Omental fat pad (tissue), 4 donors: ENCODE measurements around the gene CNTNAP4. TPM values are rescaled to one million over a fixed set of nuclear protein-coding genes. Genes with fewer than 3 reads are reported as not detected.

Experiments
- ATAC-seq: fragments of 150-250 bp; one replicate; pipeline ENCODE4 v1.9.1; 2016; ENCODE audit warnings: mild to moderate bottlenecking, moderate library complexity; ENCODE audit not compliant: low FRiP score
- DNase-seq: peaks from one replicate; pipeline ENCODE4 v3.0.0-alpha.2; 2019; ENCODE audit warnings: low spot score
- total RNA-seq, 4 donors: library from RNA; depleted of rRNA; stranded (reverse); fragments of >200 nt; gene quantifications; one replicate each; pipeline ENCODE4 v1.1.0, GENCODE V29; 2016
- TF ChIP-seq, protein P1 (sequence below), 3 donors: fragments of 450-650 bp; IDR thresholded peaks; one replicate each; pipeline ENCODE4 v1.5.1; 2016 to 2017; ENCODE audit warnings: antibody characterized with exemption in 3 of 3, mild to moderate bottlenecking in 3 of 3, moderate library complexity in 2 of 3

CNTNAP4 gene
- total RNA-seq: not detected

DNA sequence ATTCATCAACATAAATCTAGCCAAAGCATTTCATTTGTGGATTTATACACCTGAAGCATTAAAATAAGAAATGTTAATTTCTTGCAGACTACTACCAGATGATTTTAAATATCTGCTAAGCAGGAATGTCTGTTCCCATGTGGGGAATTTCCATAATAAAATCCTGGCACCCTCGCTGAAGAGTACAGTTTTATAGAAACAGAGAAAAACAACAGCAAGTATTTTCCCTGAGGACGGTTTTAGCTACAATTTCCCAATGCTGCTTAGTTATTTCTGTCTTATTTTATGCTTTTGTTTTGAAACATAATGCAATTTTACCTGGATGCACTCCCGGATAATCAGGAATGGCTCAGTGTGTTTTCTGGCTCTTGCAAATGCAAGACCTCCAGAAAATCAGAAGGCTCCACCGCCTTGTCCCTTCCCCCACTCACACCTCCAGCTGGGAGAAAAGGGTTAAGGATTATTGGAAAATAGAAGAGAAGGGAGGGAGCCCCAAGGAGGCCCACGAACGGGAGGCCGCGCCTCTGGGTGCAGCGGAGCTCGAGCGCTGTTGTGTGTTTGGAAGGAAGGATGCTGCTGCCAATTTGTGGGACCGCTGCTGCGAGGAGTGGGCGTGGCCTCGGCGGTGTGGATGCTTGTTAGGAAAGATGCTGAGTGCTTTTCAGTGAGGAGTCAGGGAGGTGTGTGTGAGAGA is at the start of gene CNTNAP4:
CNTNAP4 (plus strand) TSS at position 657 of the 694 bp plus-strand sequence. CDS start 262 bp downstream, outside the sequence.
- TF ChIP-seq, protein P1, sequence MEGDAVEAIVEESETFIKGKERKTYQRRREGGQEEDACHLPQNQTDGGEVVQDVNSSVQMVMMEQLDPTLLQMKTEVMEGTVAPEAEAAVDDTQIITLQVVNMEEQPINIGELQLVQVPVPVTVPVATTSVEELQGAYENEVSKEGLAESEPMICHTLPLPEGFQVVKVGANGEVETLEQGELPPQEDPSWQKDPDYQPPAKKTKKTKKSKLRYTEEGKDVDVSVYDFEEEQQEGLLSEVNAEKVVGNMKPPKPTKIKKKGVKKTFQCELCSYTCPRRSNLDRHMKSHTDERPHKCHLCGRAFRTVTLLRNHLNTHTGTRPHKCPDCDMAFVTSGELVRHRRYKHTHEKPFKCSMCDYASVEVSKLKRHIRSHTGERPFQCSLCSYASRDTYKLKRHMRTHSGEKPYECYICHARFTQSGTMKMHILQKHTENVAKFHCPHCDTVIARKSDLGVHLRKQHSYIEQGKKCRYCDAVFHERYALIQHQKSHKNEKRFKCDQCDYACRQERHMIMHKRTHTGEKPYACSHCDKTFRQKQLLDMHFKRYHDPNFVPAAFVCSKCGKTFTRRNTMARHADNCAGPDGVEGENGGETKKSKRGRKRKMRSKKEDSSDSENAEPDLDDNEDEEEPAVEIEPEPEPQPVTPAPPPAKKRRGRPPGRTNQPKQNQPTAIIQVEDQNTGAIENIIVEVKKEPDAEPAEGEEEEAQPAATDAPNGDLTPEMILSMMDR (IDR thresholded peaks at IDR 0.05): no peak
- ATAC-seq: no peak
- DNase-seq: no peak

DNA sequence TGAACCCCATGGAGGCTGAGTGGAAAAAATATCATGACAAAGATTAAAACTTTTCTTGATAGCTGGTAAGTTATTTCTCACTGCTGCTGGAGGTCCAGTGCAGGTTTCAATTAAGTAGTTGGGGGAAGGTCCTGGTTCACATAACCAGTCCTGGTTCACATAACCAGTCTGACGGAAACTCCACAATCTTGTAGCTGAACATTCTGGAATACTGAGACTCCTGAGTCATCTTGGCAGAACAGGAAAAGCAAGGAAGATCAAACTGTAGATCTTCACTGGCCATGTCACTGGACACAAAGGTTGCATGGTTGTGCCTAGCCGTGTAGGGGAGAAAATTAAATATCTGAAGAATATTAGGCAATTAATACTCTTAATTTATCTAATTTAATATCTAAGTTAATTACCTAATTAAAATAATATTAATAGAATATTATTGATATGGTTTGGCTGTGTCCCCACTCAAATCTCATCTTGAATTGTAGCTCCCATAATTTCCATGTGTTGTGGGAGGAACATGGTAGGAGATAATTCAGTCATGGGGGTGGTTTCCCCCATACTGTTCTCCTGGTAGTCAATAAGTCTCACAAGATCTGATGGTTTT is 48.6 kb upstream of the CNTNAP4 start:
- DNase-seq (no peak), ATAC-seq (no peak)
- TF ChIP-seq, protein P1 (IDR thresholded peaks at IDR 0.05): no peak

DNA sequence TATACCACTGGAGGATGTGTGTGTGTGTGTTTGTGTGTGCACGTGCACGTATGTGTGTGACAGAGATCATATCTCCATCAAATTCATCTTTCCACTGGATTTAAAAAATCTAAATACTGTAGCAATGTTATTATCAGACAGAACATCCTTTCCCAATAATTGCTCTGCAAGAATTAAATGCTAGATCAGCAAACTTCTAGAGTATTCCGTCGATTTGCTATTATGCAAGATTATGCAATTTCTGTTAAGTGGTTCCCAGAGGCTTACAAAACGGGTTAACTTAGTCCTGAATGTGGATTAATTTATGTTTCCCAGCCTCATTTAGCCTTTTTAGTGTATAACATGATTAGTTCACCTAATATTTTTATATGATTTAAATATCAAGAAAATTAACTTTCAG is 44.5 kb upstream of the CNTNAP4 start:
- TF ChIP-seq, protein P1 (IDR thresholded peaks at IDR 0.05): no peak
- ATAC-seq: no peak
- no peak for DNase-seq

GRCh38 chr16:76235025-76235424 is 42.2 kb upstream of the CNTNAP4 start:
- TF ChIP-seq, protein P1 (IDR thresholded peaks at IDR 0.05): no peak
- no peak for ATAC-seq
- no peak for DNase-seq

DNA sequence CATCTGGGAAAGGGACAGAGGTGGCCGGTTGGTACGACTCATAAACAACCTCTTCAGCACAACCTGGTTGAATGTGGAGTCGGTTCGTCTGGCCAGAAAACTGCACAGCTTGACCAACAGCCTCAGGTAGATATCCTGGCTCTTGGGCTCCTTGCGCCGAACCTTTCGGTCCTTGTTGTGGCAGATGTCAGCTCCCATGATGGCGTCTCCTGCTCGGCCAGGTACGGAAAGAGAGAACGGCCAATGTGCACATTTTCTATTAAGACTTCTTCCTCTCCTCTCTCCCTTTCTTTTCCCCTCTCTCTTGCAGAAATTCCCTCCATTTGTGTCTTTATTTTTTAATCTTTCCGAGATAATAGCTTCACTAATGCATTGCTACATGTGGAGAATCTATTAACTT is 41.8 kb upstream of the CNTNAP4 start:
- no peak for ATAC-seq
- no peak for DNase-seq
- TF ChIP-seq, protein P1 (IDR thresholded peaks at IDR 0.05): no peak

DNA sequence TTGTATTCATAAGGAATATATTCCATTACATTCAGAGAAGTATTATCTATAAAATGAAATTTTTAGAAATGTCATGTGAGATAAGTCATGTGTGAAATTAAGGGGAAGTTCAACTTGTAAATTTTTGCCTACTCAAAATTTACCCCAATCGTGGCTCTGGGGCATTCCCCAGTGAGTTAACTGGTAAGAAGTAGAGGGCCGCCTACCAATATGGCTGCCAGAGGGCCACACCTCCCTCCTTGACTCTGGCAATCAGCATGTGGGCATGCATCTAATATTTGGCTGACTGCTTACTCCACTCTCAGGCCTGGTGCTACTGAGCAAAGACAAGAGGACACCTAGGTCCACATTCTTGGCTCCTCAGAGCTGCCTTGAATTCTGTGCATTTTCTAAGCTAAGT is 39.7 kb upstream of the CNTNAP4 start:
- ATAC-seq (no peak), DNase-seq (no peak)
- TF ChIP-seq, protein P1 (IDR thresholded peaks at IDR 0.05): no peak

DNA sequence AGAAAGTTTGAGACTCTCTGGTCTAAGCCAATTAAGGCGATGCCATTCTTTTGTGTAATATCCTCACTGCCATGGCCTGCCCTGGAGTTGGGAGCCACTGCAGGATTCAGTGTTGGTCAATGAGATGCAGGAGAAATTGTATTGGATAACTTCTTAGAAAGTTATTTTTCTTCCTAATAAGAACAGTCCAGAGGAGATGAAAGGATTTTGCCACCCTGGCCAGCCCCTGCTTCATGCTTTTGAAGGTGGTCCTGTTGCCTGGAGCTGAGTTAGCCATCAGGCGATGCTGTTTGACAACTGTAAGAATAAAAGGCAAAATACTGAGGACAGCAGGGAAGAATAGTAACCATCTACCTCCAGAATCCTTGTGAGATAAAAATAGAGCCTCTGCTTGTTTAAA is 35.4 kb upstream of the CNTNAP4 start:
- ATAC-seq (no peak), DNase-seq (no peak)
- TF ChIP-seq, protein P1 (IDR thresholded peaks at IDR 0.05): no peak
